Measurements from ENCODE around the gene GALNT9. TPM values are rescaled to one million over a fixed set of nuclear protein-coding genes. Genes with fewer than 3 reads are reported as not detected.

Gene GALNT9
- total and polyA plus RNA-seq, 9 donors, result 0.12 to 21.9 (median 1.3) TPM; not detected in 1

GRCh38 chr12:132209619-132210222 is 119.7 kb downstream of the GALNT9 start:
- H3K27ac ChIP-seq, result no peak overlapping the region
- 74 to 76% (median 76%) methylated on average over 14 of the region's 14 CpGs for WGBS, 3 donors
- no peaks in the 10 kb centered on the region for H3K27me3 ChIP-seq
- H3K9me3 ChIP-seq, result no peaks in the 10 kb centered on the region
- intact Hi-C loops (cut with DNase I), result no loop called here
- no peak overlapping the region for H3K4me3 ChIP-seq
- TF ChIP-seq EP300 (IDR thresholded peaks at IDR 0.05), result no peak
- no peak for TF ChIP-seq POLR2A (IDR thresholded peaks at IDR 0.05)
- TF ChIP-seq, protein P1, sequence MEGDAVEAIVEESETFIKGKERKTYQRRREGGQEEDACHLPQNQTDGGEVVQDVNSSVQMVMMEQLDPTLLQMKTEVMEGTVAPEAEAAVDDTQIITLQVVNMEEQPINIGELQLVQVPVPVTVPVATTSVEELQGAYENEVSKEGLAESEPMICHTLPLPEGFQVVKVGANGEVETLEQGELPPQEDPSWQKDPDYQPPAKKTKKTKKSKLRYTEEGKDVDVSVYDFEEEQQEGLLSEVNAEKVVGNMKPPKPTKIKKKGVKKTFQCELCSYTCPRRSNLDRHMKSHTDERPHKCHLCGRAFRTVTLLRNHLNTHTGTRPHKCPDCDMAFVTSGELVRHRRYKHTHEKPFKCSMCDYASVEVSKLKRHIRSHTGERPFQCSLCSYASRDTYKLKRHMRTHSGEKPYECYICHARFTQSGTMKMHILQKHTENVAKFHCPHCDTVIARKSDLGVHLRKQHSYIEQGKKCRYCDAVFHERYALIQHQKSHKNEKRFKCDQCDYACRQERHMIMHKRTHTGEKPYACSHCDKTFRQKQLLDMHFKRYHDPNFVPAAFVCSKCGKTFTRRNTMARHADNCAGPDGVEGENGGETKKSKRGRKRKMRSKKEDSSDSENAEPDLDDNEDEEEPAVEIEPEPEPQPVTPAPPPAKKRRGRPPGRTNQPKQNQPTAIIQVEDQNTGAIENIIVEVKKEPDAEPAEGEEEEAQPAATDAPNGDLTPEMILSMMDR (IDR thresholded peaks at IDR 0.05), result no peak
- no peak for DNase-seq
- H3K36me3 ChIP-seq, result no peaks in the 10 kb centered on the region
- H3K4me1 ChIP-seq (ENCODE audit: insufficient read depth), result peaks cover 3% of the 10 kb centered on the region

DNA sequence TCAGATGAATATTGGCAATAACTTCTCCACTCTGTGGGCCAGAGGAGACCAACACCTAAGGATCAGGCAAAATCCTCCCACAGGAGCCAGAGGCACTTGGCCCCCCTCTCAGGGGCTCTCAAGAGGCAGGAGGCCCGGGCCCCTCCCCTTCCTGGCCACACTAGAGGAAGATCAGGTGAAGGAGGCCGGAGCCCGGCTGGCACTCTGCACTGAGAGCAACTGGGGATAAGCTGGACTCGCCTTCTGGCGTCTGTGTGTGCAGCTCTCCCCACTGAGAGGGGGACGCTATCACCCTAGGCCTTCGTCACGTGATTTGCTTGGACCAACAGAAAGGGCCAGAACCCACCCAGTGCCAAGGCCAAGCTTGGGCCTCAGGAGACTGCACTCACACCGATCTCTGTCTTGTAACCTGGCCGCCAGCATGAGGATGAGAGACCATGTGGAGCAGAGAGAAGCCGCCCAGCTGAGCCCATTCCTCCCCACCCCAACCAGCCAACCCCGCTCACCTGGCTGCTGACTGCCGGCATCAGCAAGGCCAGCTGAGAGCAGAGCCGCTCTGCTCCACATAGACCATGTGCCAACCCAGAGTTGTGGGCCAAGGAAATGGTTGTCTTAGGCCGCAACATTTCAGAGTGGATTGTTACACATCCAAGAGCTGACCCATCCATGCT is 121.1 kb downstream of the GALNT9 start:
- no peak for TF ChIP-seq POLR2A (IDR thresholded peaks at IDR 0.05)
- no peak for TF ChIP-seq EP300 (IDR thresholded peaks at IDR 0.05)
- TF ChIP-seq, protein P1 (IDR thresholded peaks at IDR 0.05), result no peak
- no peak for DNase-seq
- intact Hi-C loops (cut with DNase I), result no loop called here
- Histone ChIP-seq H3K4me3 (no peak overlapping the region), H3K27ac (no peak overlapping the region), H3K4me1 (ENCODE audit: insufficient read depth) (peaks cover 3% of the 10 kb centered on the region), H3K27me3 (no peaks in the 10 kb centered on the region), H3K9me3 (no peaks in the 10 kb centered on the region), H3K36me3 (no peaks in the 10 kb centered on the region)
- 87 to 93% (median 92%) methylated on average over 12 to 15 of the region's 15 CpGs for WGBS, 3 donors

DNA sequence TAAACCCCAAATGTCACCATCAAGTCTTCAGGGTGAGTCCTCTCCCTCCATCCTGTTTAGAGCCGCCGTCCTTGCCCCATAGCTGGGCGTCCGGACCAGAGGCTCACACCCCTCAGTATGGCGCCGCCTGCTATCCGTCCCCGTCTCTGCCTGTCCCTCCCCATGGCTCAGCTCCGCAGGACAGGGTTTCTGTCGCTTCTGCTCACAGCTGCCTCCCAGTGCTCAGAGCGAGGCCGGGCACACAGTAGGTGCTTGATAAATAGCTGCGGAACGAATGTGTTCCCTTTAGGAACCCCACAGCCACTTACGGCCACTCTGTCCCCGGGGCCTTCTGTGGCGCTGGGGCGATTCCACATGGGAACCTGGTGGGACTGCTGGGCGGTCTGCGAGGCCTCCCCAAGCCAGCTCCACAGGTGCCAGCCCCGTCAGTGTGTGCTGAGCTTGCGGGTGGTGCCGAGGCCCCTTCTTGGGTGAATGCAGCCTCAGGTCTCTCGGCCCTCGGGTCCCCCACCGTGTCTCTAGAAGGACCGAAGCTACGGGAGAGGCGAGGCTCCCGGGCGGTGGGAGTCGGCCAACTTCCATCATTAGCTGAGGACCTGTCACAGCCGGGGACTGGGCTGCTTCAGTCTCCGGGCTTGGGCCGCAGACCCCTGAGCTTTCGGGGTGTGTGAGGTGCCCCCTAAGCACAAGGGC is 122.2 kb downstream of the GALNT9 start:
- TF ChIP-seq EP300 (IDR thresholded peaks at IDR 0.05) (no peak), POLR2A (IDR thresholded peaks at IDR 0.05) (no peak)
- TF ChIP-seq, protein P1 (IDR thresholded peaks at IDR 0.05), result no peak
- H3K27me3 ChIP-seq, result no peaks in the 10 kb centered on the region
- DNase-seq, result no peak
- peaks cover 3% of the 10 kb centered on the region for H3K4me1 ChIP-seq (ENCODE audit: insufficient read depth)
- intact Hi-C loops (cut with DNase I), result no loop called here
- whole genome bisulfite sequencing, 3 donors, result 80 to 87% (median 82%) methylated on average over 29 to 36 of the region's 36 CpGs
- H3K36me3 ChIP-seq, result no peaks in the 10 kb centered on the region
- no peak overlapping the region for H3K27ac ChIP-seq
- H3K4me3 ChIP-seq, result no peak overlapping the region
- H3K9me3 ChIP-seq, result no peaks in the 10 kb centered on the region

- intact Hi-C loops (cut with DNase I), result no loop called here
- no peaks in the 10 kb centered on the region for H3K27me3 ChIP-seq
- H3K9me3 ChIP-seq, result no peaks in the 10 kb centered on the region
- H3K4me1 ChIP-seq (ENCODE audit: insufficient read depth), result peaks cover 3% of the 10 kb centered on the region
- 26 to 41% (median 32%) methylated on average over 14 of the region's 14 CpGs for whole genome bisulfite sequencing, 3 donors
- DNase-seq, result no peak
- H3K36me3 ChIP-seq, result no peaks in the 10 kb centered on the region
- TF ChIP-seq POLR2A (IDR thresholded peaks at IDR 0.05), result no peak
- TF ChIP-seq EP300 (IDR thresholded peaks at IDR 0.05), result no peak
- TF ChIP-seq, protein P1 (IDR thresholded peaks at IDR 0.05), result no peak
- no peak overlapping the region for H3K4me3 ChIP-seq
- H3K27ac ChIP-seq, result no peak overlapping the region
Observed at GRCh38 chr12:132206046-132206434, 123.3 kb downstream of the GALNT9 start.

Measured in ovary (tissue), 9 donors.